ENCODE results near the gene TSPAN1.

- TF ChIP-seq ZNF274 (CRISPR knock-in tag; IDR thresholded peaks at IDR 0.05) (no peak), CTCF (CRISPR knock-in tag; IDR thresholded peaks at IDR 0.05) (no peak), ZZZ3 (CRISPR knock-in tag; IDR thresholded peaks at IDR 0.05; ENCODE audit: borderline replicate concordance) (no peak), ZBTB21 (CRISPR knock-in tag; IDR thresholded peaks at IDR 0.05) (no peak), ZNF660 (CRISPR knock-in tag; IDR thresholded peaks at IDR 0.05; ENCODE audit: borderline replicate concordance, low read depth) (no peak), ADNP (CRISPR knock-in tag; IDR thresholded peaks at IDR 0.05) (no peak), ZKSCAN1 (IDR thresholded peaks at IDR 0.05; ENCODE audit: low read length) (no peak), ZNF549 (CRISPR knock-in tag; IDR thresholded peaks at IDR 0.05) (no peak), ZBTB33 (CRISPR knock-in tag; IDR thresholded peaks at IDR 0.05) (no peak), CHD2 (IDR thresholded peaks at IDR 0.05; ENCODE audit: low read depth, low read length) (no peak), ISL2 (CRISPR knock-in tag; IDR thresholded peaks at IDR 0.05) (no peak), ZBTB1 (CRISPR knock-in tag; IDR thresholded peaks at IDR 0.05; ENCODE audit: borderline replicate concordance) (no peak)
These were observed 15.7 kb downstream of the TSPAN1 start for GRCh38 chr1:46190539-46190938.

Measured in HepG2 (cell line).